Esophagus squamous epithelium (tissue), 5 donors: ENCODE results near the gene IRX4. TPM values are rescaled to one million over a fixed set of nuclear protein-coding genes. Genes with fewer than 3 reads are reported as not detected.

Experiments used
- DNase-seq: peaks from one replicate; lab custom pipeline; 2025; lab: John Stamatoyannopoulos, UW
- H3K27ac ChIP-seq, 4 donors: fragments of 200-600 bp; sonication (generic); one replicate each; pipeline ENCODE4 v1.5.1; 2016 to 2019; ENCODE audit warnings: mild to moderate bottlenecking in 1 of 4
- H3K27me3 ChIP-seq, 4 donors: fragments of 200-600 bp; sonication (generic); 1 replicate in 3 of 4; 2 replicates in 1 of 4; pipeline versions ENCODE4 v1.5.1 to v1.6.0; 2017 to 2021; ENCODE audit warnings: antibody characterized with exemption in 1 of 4
- H3K36me3 ChIP-seq, 3 donors: fragments of 200-600 bp; sonication (generic); one replicate each; pipeline ENCODE4 v1.5.1; 2016 to 2019
- H3K4me1 ChIP-seq, 3 donors: fragments of 200-600 bp; sonication (generic); one replicate each; pipeline ENCODE4 v1.5.1; 2017 to 2019
- H3K4me3 ChIP-seq, 4 donors: fragments of 200-600 bp; sonication (generic); 1 replicate in 3 of 4; 2 replicates in 1 of 4; pipeline ENCODE4 v1.5.1; 2016 to 2019; ENCODE audit warnings: mild to moderate bottlenecking in 2 of 4, moderate library complexity in 1 of 4
- H3K9me3 ChIP-seq, 3 donors: fragments of 200-600 bp; sonication (generic); one replicate each; pipeline ENCODE4 v1.5.1; 2016 to 2019
- POLR2A ChIP-seq, 4 donors: fragments of 450-650 bp; IDR thresholded peaks; one replicate each; pipeline ENCODE4 v1.6.1; 2017; ENCODE audit warnings: antibody characterized with exemption in 4 of 4, mild to moderate bottlenecking in 4 of 4, moderate library complexity in 3 of 4
- WGBS, 2 donors: methylation state at CpG; one replicate each; pipeline ENCODE4 v1.1.5; 2018; 5-methylcytosine and 5-hydroxymethylcytosine counted together
- intact Hi-C: fragments of 100-400 bp; cut with DNase I; formaldehyde crosslinking; loops from one replicate; pipeline ENCODE4 v1.15.0; 2022
- total RNA-seq, 4 donors: library from RNA; depleted of rRNA; stranded (reverse); fragments of >200 nt; gene quantifications; one replicate each; pipeline ENCODE4 v1.1.0, GENCODE V29; 2016
- TF ChIP-seq, protein P1 (sequence below), 6 experiments: fragments of 450-650 bp in 4 of 6; fragments of 200-600 bp in 2 of 6; sonication (generic) in 2 of 6; IDR thresholded peaks; one replicate each; pipeline ENCODE4 v1.5.1; 2016 to 2019; ENCODE audit warnings: antibody characterized with exemption in 6 of 6, mild to moderate bottlenecking in 4 of 6, moderate library complexity in 4 of 6
- donor health status: DM: yes; HTN: yes; CAD: no.

The IRX4 gene
- total RNA-seq, 4 donors from 2014 or later, result 22.1 to 36.2 (median 29.1) TPM

DNA sequence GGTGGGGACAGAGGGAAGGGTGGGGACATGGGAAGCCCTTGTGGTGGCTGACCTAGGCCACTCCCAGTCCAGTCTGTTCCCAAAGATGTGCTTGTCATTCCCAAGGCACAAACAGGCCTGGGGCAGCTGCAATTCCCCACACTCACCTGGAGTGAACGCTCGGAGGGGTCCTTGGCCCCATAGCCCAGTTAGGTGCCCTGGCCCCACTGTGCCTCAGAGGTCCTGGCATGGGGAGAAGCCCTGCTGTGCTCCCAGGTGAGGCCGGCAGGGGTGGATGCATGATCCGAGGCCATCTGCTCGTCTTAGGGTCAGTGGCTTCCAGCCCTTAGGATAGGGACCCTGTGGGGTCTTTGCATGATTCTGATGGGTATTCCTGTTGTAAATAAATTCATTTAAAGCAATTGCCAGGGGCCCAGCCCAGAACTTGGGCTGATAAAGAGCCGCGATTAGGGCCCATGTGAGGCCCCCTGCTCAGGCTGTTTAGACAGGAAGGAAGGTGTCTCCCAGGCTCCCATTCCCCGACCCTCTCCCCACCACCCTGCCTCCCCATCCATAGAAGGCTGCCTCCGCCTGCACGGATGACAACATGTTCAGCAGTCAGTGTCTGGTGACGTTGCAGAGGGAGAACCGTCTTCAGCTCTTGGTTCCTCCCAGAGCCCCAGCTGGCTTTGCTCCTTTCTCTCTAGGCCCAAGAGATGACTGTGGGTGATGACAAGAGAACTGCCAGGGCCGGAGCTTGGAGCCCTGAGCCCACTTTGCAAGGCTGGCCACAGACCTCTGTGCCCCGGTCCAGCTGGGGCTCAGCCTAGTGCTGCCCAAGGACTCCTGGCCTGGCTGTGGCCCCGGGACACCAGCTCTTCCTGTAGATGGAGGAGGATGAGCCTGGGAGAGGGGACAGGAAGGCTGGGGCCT lies 28.4 kb upstream of the IRX4 start:
- no peak overlapping the region for H3K4me3 ChIP-seq
- H3K36me3 ChIP-seq, result no peaks in the 10 kb centered on the region
- peaks cover 0 to 10% (median 0%) of the 10 kb centered on the region in 3 donors for H3K9me3 ChIP-seq
- no peak for TF ChIP-seq POLR2A (IDR thresholded peaks at IDR 0.05)
- TF ChIP-seq, protein P1, sequence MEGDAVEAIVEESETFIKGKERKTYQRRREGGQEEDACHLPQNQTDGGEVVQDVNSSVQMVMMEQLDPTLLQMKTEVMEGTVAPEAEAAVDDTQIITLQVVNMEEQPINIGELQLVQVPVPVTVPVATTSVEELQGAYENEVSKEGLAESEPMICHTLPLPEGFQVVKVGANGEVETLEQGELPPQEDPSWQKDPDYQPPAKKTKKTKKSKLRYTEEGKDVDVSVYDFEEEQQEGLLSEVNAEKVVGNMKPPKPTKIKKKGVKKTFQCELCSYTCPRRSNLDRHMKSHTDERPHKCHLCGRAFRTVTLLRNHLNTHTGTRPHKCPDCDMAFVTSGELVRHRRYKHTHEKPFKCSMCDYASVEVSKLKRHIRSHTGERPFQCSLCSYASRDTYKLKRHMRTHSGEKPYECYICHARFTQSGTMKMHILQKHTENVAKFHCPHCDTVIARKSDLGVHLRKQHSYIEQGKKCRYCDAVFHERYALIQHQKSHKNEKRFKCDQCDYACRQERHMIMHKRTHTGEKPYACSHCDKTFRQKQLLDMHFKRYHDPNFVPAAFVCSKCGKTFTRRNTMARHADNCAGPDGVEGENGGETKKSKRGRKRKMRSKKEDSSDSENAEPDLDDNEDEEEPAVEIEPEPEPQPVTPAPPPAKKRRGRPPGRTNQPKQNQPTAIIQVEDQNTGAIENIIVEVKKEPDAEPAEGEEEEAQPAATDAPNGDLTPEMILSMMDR (IDR thresholded peaks at IDR 0.05), result no peak
- WGBS, 2 donors, result 91% methylated on average over 12 of the region's 15 CpGs; no CpG with 5 or more reads in 1 of the 2 donors
- no peaks in the 10 kb centered on the region for H3K4me1 ChIP-seq
- H3K27me3 ChIP-seq, result peaks cover 0 to 11% (median 0%) of the 10 kb centered on the region in 4 donors
- DNase-seq, result no peak
- H3K27ac ChIP-seq, result no peak overlapping the region
- intact Hi-C loops, result no loop called here

DNA sequence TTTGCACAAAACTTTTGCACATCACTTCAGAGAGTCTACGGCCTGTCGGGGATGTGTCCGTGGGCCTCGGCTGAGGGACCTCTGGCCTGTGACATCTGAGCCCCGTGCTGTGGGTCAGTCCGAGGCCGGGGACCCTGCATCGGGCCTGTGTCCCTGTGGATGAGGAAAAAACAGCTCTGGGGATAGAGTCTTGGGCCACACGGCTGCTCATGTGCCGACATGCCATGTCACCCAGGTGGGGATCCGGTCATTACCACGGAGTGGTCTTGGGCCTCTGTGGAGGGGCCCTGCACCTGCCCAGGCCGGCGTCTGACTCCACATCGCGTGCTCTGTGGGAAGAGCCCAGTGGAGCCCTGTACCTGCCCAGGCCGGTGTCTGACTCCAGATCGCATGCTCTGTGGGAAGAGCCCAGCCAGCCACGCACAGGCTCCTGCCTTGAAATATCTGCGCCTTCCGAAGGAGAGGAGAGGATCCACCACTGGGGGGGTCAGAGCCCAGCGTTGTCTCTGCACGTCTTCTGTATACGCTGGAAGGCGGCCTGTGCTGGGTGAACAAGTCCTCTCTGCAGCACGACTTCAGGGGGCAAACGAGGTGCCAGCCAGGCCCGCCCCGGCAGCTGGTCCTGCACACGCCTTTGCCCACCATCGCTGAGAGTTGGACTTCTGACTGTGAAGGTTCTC lies 27.5 kb upstream of the IRX4 start:
- 82 to 89% methylated on average over 17 to 22 of the region's 31 CpGs for WGBS, 2 donors
- Histone ChIP-seq H3K27me3 (peaks cover 0 to 12% (median 0%) of the 10 kb centered on the region in 4 donors), H3K4me1 (no peaks in the 10 kb centered on the region), H3K36me3 (no peaks in the 10 kb centered on the region), H3K27ac (no peak overlapping the region), H3K4me3 (no peak overlapping the region), H3K9me3 (peaks cover 0 to 17% (median 0%) of the 10 kb centered on the region in 3 donors)
- TF ChIP-seq POLR2A (IDR thresholded peaks at IDR 0.05), result no peak
- TF ChIP-seq, protein P1 (IDR thresholded peaks at IDR 0.05), result no peak
- no peak for DNase-seq
- intact Hi-C loops, result no loop called here

DNA sequence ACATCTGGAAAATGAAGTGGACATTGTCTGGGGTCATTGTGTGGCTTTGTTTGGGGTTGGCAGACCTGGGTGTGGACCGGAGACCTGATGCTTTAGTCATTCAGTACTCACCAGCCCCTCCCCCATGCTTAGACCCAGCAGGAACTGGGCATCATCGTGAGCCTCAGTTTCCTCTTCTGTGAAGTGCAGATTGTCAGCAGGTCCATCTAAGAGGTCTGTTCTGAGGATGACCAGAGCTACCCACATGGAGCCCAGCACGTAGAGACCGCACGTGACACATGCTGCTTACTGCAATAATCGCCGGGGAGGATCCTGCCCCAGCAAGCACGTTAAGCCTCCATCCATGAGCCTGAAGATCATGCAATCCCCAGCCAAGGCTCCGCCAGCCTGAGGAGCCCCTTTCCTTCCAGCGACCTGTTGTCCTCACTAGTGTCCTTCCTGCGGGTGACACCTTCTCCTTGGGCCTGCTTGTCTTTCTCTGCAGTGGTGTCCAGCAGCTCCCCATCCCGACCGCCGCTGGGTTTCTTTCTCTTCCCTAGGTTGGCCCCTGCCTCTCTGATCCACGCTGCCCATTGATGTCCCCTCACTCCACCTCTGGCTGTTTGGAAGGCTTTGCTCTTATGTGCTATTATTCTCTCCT lies 26.7 kb upstream of the IRX4 start:
- intact Hi-C loops, result no loop called here
- Histone ChIP-seq H3K36me3 (no peaks in the 10 kb centered on the region), H3K27me3 (peaks cover 0 to 12% (median 0%) of the 10 kb centered on the region in 4 donors), H3K4me3 (no peak overlapping the region), H3K27ac (no peak overlapping the region), H3K9me3 (peaks cover 0 to 15% (median 0%) of the 10 kb centered on the region in 3 donors), H3K4me1 (no peaks in the 10 kb centered on the region)
- DNase-seq, result no peak
- no peak for TF ChIP-seq POLR2A (IDR thresholded peaks at IDR 0.05)
- TF ChIP-seq, protein P1 (IDR thresholded peaks at IDR 0.05), result no peak
- WGBS, 2 donors, result 89 to 93% methylated on average over 12 to 14 of the region's 15 CpGs

DNA sequence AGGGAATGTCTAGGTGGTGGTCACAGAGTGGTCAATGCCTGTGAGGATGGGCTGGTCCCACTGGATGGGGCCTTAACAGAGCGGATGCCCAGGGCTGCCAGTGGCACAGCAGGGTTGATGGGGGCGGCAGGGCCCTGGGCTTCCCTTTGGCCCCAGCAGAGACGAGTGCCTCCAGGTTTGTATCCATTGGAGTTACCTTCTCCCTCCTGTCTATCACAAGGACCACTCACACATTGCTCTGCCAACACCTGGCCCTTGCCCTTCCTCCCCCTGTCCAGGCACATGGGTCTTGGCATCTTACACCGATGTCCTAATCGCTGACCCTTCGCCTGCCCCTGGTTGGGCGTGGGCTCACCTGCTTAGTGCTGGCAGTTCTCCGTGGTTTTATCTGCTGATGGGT lies 26.2 kb upstream of the IRX4 start:
- intact Hi-C loops, result no loop called here
- Histone ChIP-seq H3K27me3 (peaks cover 0 to 12% (median 0%) of the 10 kb centered on the region in 4 donors), H3K27ac (no peak overlapping the region), H3K4me3 (no peak overlapping the region), H3K36me3 (no peaks in the 10 kb centered on the region), H3K9me3 (peaks cover 0 to 16% (median 0%) of the 10 kb centered on the region in 3 donors), H3K4me1 (no peaks in the 10 kb centered on the region)
- WGBS, 2 donors, result 93 to 96% methylated on average over 7 to 8 of the region's 8 CpGs
- no peak for TF ChIP-seq POLR2A (IDR thresholded peaks at IDR 0.05)
- TF ChIP-seq, protein P1 (IDR thresholded peaks at IDR 0.05), result no peak
- no peak for DNase-seq
